ENCODE data around the gene SBF1.

- TF ChIP-seq CTCF (conservative IDR thresholded peaks at IDR 0.05; ENCODE audit: low read depth, low read length) (no peak), EZH2phosphoT487 (IDR thresholded peaks at IDR 0.05; ENCODE audit: borderline replicate concordance, low read length) (no peak)
Measured at GRCh38 chr22:50436015-50436830, 38.6 kb downstream of the SBF1 start.

All from PC-3 (cell line).